HCT116 (cell line): Measurements from ENCODE around the gene SERPIND1. TPM values are rescaled to one million over a fixed set of nuclear protein-coding genes. Genes with fewer than 3 reads are reported as not detected.

ENCODE experiments used
- ATAC-seq: fragments of 200-7000 bp; cut with Tn5 transposase; 2 replicates; pipeline ENCODE4 v1.9.1; 2020; ENCODE audit warnings: mild to moderate bottlenecking, moderate library complexity
- BruUV-seq: library from RNA; stranded (reverse); fragments of 400-500 nt; replicated peaks from 2 replicates; lab custom pipeline; 2021; lab: Mats Ljungman, UMichigan
- CTCF ChIA-PET: fragments of 300-600 bp; sonication (Branson Sonifier 250); formaldehyde crosslinking; loops from one replicate; lab custom pipeline; 2021; ENCODE audit warnings: antibody characterized with exemption; lab: Charles Lee
- POLR2A ChIA-PET: fragments of 300-600, 350-600 bp; sonication (Branson Sonifier 250); formaldehyde crosslinking; loops from one replicate; lab custom pipeline; 2021; ENCODE audit warnings: antibody characterized with exemption; lab: Charles Lee
- RAD21 ChIA-PET, 2 experiments: fragments of 300-600 bp; sonication (Branson Sonifier 250); formaldehyde crosslinking; loops; one replicate each; lab custom pipeline; 2023; ENCODE audit warnings: low total read pairs in 2 of 2; ENCODE audit not compliant: uncharacterized antibody in 2 of 2, unreplicated experiment in 2 of 2, low non-redundant PET in 1 of 2; lab: Charles Lee
- DNase-seq: peaks from one replicate; pipeline ENCODE4 v3.0.0-alpha.2; 2010; ENCODE audit warnings: low read depth, low spot score
- H2AFZ ChIP-seq: fragments of 200-600 bp; shearing (Covaris generic), sonication (generic); 2 replicates; pipeline ENCODE4 v1.6.1; 2017; ENCODE audit warnings: low read depth, mixed run types, mixed read lengths, antibody characterized with exemption, low read length; ENCODE audit not compliant: poor library complexity, severe bottlenecking
- H3K27ac ChIP-seq: 2 replicates; pipeline ENCODE4 v1.5.1; 2012; ENCODE audit warnings: low read depth, low read length
- H3K27me3 ChIP-seq: fragments of 200-600 bp; sonication (generic); 2 replicates; pipeline ENCODE4 v1.6.1; 2016; ENCODE audit warnings: mixed run types, low read length, mixed read lengths; ENCODE audit not compliant: insufficient read depth
- H3K36me3 ChIP-seq, 2 experiments: fragments of 200-500 bp in 1 of 2; fragments of 200-600 bp in 1 of 2; sonication (Bioruptor generic) in 1 of 2; sonication (generic) in 1 of 2; 2 replicates each; pipeline versions ENCODE4 v1.5.1 to v1.6.1; 2014 to 2016; ENCODE audit warnings: low read length in 2 of 2, inconsistent platforms in 1 of 2, mixed read lengths in 1 of 2, mixed run types in 1 of 2; ENCODE audit not compliant: insufficient read depth in 2 of 2, control insufficient read depth in 1 of 2
- H3K4me1 ChIP-seq, 2 experiments: fragments of 200-600 bp in 1 of 2; sonication (generic) in 1 of 2; 2 replicates each; pipeline versions ENCODE4 v1.5.1 to v1.6.1; 2012 to 2017; ENCODE audit warnings: low read length in 2 of 2, inconsistent platforms in 1 of 2, mild to moderate bottlenecking in 1 of 2, mixed read lengths in 1 of 2, mixed run types in 1 of 2, moderate library complexity in 1 of 2; ENCODE audit not compliant: insufficient read depth in 2 of 2, control insufficient read depth in 1 of 2
- H3K4me2 ChIP-seq: fragments of 200-600 bp; sonication (generic); 2 replicates; pipeline ENCODE4 v1.6.1; 2017; ENCODE audit warnings: mixed run types, low read length, mixed read lengths
- H3K4me3 ChIP-seq, 2 experiments: fragments of 200-600 bp in 1 of 2; sonication (generic) in 1 of 2; replicated peaks in 1 of 2; 2 replicates each; pipeline ENCODE4 v1.5.1; 2011 to 2016; ENCODE audit warnings: low read length in 2 of 2, control low read depth in 1 of 2, low read depth in 1 of 2, mild to moderate bottlenecking in 1 of 2, mixed read lengths in 1 of 2, mixed run types in 1 of 2
- H3K79me2 ChIP-seq: fragments of 200-600 bp; sonication (generic); 2 replicates; pipeline ENCODE4 v1.6.1; 2017; ENCODE audit warnings: mild to moderate bottlenecking, mixed run types, low read length, moderate library complexity, mixed read lengths; ENCODE audit not compliant: insufficient read depth
- H3K9ac ChIP-seq: fragments of 200-600 bp; sonication (generic); 2 replicates; pipeline ENCODE4 v1.6.1; 2016; ENCODE audit warnings: low read length, mixed read lengths
- H3K9me2 ChIP-seq: fragments of 200-600 bp; sonication (generic), shearing (Covaris generic); 2 replicates; pipeline ENCODE4 v1.6.1; 2017; ENCODE audit warnings: mixed run types, mild to moderate bottlenecking, moderate library complexity; ENCODE audit not compliant: insufficient read depth
- H3K9me3 ChIP-seq, 2 experiments: fragments of 200-500 bp in 1 of 2; fragments of 200-600 bp in 1 of 2; sonication (Bioruptor generic) in 1 of 2; sonication (generic) in 1 of 2; 2 replicates each; pipeline ENCODE4 v1.6.1; 2014 to 2017; ENCODE audit warnings: low read length in 2 of 2, mixed read lengths in 2 of 2, inconsistent platforms in 1 of 2, low read depth in 1 of 2, mild to moderate bottlenecking in 1 of 2, mixed run types in 1 of 2, moderate library complexity in 1 of 2; ENCODE audit not compliant: control insufficient read depth in 1 of 2, insufficient read depth in 1 of 2
- H4K20me1 ChIP-seq: fragments of 200-600 bp; sonication (generic), shearing (Covaris generic); 2 replicates; pipeline ENCODE4 v1.6.1; 2017; ENCODE audit warnings: mixed run types, mild to moderate bottlenecking, moderate library complexity; ENCODE audit not compliant: insufficient read depth
- ATF3 ChIP-seq: IDR thresholded peaks from 2 replicates; pipeline ENCODE4 v1.6.1; 2012
- POLR2AphosphoS5 ChIP-seq: IDR thresholded peaks from 2 replicates; pipeline ENCODE4 v1.6.1; 2011; ENCODE audit warnings: mild to moderate bottlenecking, low read depth, low read length, moderate library complexity
- ZBTB33 ChIP-seq: IDR thresholded peaks from 2 replicates; pipeline ENCODE4 v1.6.1; 2011; ENCODE audit warnings: mild to moderate bottlenecking, low read length, moderate library complexity; ENCODE audit not compliant: insufficient replicate concordance; ENCODE audit errors: extremely low read depth
- ZNF274 ChIP-seq: fragments of 200-500 bp; sonication (Bioruptor generic); IDR thresholded peaks from 2 replicates; pipeline ENCODE4 v1.6.1; 2014; ENCODE audit warnings: mild to moderate bottlenecking, low read depth, low read length, inconsistent platforms
- intact Hi-C: fragments of 100-400 bp; cut with micrococcal nuclease; formaldehyde crosslinking; loops from 2 replicates; pipeline ENCODE4 v1.10.0; 2022
- total RNA-seq: library from RNA; stranded (reverse); gene quantifications from one replicate; pipeline ENCODE4 v1.2.1, GENCODE V29; 2021; ENCODE audit not compliant: unreplicated experiment

SERPIND1 gene
- total RNA-seq, 1 experiment from 2014 or later: 0.25 TPM

GRCh38 chr22:20727118-20728015, 46.5 kb upstream of the SERPIND1 start:
- no peak overlapping the region for H3K27ac ChIP-seq
- no peak for ATAC-seq
- no peaks in the 10 kb centered on the region for H3K4me1 ChIP-seq
- no peak overlapping the region for H2AFZ ChIP-seq
- no peaks in the 10 kb centered on the region for H3K9me3 ChIP-seq
- no peak for TF ChIP-seq POLR2AphosphoS5
- no peak for TF ChIP-seq ZNF274
- intact Hi-C loops: no loop called here
- no peak overlapping the region for H3K4me2 ChIP-seq
- no peaks in the 10 kb centered on the region for H4K20me1 ChIP-seq
- no TSS peak for BruUV-seq
- no peaks in the 10 kb centered on the region for H3K79me2 ChIP-seq
- H3K9ac ChIP-seq: no peak overlapping the region
- H3K36me3 ChIP-seq: peaks cover 0 to 7% of the 10 kb centered on the region in 2 experiments; a peak in 3 of 4 replicates
- DNase-seq: no peak
- CTCF ChIA-PET: no interaction called here
- H3K27me3 ChIP-seq: no peaks in the 10 kb centered on the region
- H3K4me3 ChIP-seq: no peak overlapping the region
- POLR2A ChIA-PET: no interaction called here
- no peaks in the 10 kb centered on the region for H3K9me2 ChIP-seq
- RAD21 ChIA-PET: no interaction called here

GRCh38 chr22:20728523-20729190, 45.3 kb upstream of the SERPIND1 start:
- Histone ChIP-seq H2AFZ (no peak overlapping the region), H3K79me2 (no peaks in the 10 kb centered on the region), H3K9ac (no peak overlapping the region), H3K4me3 (no peak overlapping the region), H4K20me1 (no peaks in the 10 kb centered on the region), H3K9me2 (no peaks in the 10 kb centered on the region), H3K9me3 (no peaks in the 10 kb centered on the region), H3K4me1 (no peaks in the 10 kb centered on the region), H3K4me2 (no peak overlapping the region), H3K36me3 (peaks cover 0 to 7% of the 10 kb centered on the region in 2 experiments; a peak in 3 of 4 replicates), H3K27ac (no peak overlapping the region), H3K27me3 (no peaks in the 10 kb centered on the region)
- ChIA-PET POLR2A (no interaction called here), CTCF (interaction anchor here (1.1 kb wide), 1 partner anchor 14 kb away, joined by 3 read pairs; no protein-coding TSS in a partner anchor), RAD21 (no interaction called here)
- intact Hi-C loops: no loop called here
- no peak for DNase-seq
- ATAC-seq: no peak
- TF ChIP-seq ATF3 (no peak), ZBTB33 (no peak)
- no TSS peak for BruUV-seq
